ENCODE data around the gene SDHB. TPM values are rescaled to one million over a fixed set of nuclear protein-coding genes. Genes with fewer than 3 reads are reported as not detected.

The SDHB gene
- polyA plus RNA-seq, 1 experiment: 232 TPM

DNA sequence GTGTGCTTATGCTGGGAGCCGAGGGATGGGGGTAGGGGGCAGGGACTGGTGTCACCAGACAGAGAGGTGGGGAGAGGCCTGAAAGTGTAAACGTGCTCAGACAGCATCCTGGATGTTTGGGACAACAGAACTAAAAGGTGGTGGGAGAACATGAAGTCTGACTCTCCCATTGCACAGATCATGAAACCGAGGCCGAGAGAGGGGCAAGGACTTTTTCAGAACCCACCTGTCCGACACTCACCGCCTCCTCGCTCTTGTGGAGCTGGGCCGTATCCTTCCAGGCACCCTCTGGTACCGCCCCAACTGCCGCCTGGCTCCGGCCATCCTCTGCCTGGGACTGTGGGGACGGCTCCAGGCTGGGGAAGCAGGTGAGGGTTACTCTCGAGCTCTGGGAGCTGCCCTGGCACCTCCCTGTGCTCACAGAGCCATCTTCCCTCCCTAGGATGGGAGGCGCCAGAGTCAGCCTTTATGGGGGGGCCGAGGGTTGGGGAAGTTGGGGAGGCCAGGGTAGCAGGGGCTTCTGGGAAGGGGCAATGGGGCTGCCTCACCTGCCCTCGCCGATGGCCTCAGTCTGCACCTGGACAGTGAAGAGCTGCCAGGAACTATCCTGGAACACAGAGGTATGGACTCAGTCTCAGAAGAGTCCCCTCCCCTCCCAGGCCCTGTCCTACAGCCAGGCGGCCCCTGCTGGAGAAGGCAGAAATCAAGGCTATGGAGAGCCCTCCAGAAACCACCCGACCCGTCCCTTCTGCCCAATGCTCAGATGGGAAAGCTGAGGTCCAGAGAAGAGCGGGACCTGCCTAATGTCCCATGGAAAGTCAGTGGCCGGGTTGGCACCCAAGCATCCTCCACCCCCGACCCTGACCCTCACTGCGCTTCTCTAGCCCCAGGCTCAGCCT is 49.1 kb downstream of the SDHB start:
- Histone ChIP-seq H3K9me3 (ENCODE audit: control insufficient read depth, insufficient read depth, low read length) (no peaks in the 10 kb centered on the region), H3K27me3 (ENCODE audit: control insufficient read depth, insufficient read depth, low read length) (no peaks in the 10 kb centered on the region), H3K4me3 (ENCODE audit: low read depth, low read length) (no peak overlapping the region), H3K27ac (ENCODE audit: low read depth, low read length) (no peak overlapping the region)
- ChIA-PET CTCF (interaction anchor here (1.1 to 1.4 kb wide), 2 partner anchors 44 to 53 kb away, joined by 3 read pairs; no protein-coding TSS in a partner anchor), POLR2A (interaction anchor here (1.3 kb wide), 1 partner anchor 27 kb away, joined by 3 read pairs; no protein-coding TSS in a partner anchor)
- TF ChIP-seq, protein P1, sequence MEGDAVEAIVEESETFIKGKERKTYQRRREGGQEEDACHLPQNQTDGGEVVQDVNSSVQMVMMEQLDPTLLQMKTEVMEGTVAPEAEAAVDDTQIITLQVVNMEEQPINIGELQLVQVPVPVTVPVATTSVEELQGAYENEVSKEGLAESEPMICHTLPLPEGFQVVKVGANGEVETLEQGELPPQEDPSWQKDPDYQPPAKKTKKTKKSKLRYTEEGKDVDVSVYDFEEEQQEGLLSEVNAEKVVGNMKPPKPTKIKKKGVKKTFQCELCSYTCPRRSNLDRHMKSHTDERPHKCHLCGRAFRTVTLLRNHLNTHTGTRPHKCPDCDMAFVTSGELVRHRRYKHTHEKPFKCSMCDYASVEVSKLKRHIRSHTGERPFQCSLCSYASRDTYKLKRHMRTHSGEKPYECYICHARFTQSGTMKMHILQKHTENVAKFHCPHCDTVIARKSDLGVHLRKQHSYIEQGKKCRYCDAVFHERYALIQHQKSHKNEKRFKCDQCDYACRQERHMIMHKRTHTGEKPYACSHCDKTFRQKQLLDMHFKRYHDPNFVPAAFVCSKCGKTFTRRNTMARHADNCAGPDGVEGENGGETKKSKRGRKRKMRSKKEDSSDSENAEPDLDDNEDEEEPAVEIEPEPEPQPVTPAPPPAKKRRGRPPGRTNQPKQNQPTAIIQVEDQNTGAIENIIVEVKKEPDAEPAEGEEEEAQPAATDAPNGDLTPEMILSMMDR (IDR thresholded peaks at IDR 0.05; ENCODE audit: low read depth, low read length): peak; percentile 28; the same call in 1 of the 2 replicates
- no peak for DNase-seq (ENCODE audit: low read depth, low spot score)

DNA sequence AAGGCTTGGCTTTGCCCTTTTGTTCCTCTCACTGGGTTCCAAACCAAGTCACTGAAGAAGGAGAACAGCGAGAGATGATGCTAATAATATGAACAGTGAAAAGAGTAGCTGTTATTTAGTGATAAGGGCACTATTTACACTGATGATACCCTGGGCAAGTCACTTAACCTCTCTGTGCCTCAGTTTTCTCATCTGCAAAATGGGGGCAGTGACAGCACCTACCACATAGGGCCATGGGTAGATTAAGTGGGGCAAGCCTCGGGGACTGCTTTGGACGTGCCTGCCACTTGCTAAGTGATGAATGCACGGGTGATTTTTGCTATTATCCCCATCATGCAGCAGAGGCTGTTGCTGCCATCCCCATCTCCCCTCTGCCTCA is 51.3 kb downstream of the SDHB start:
- ChIA-PET POLR2A (no interaction called here), CTCF (interaction anchor here (0.7 kb wide), 1 partner anchor 88 kb away, joined by 3 read pairs; no protein-coding TSS in a partner anchor)
- TF ChIP-seq, protein P1 (IDR thresholded peaks at IDR 0.05; ENCODE audit: low read depth, low read length): no peak
- Histone ChIP-seq H3K4me3 (ENCODE audit: low read depth, low read length) (no peak overlapping the region), H3K9me3 (ENCODE audit: control insufficient read depth, insufficient read depth, low read length) (no peaks in the 10 kb centered on the region), H3K27me3 (ENCODE audit: control insufficient read depth, insufficient read depth, low read length) (no peaks in the 10 kb centered on the region), H3K27ac (ENCODE audit: low read depth, low read length) (no peak overlapping the region)
- DNase-seq (ENCODE audit: low read depth, low spot score): no peak

DNA sequence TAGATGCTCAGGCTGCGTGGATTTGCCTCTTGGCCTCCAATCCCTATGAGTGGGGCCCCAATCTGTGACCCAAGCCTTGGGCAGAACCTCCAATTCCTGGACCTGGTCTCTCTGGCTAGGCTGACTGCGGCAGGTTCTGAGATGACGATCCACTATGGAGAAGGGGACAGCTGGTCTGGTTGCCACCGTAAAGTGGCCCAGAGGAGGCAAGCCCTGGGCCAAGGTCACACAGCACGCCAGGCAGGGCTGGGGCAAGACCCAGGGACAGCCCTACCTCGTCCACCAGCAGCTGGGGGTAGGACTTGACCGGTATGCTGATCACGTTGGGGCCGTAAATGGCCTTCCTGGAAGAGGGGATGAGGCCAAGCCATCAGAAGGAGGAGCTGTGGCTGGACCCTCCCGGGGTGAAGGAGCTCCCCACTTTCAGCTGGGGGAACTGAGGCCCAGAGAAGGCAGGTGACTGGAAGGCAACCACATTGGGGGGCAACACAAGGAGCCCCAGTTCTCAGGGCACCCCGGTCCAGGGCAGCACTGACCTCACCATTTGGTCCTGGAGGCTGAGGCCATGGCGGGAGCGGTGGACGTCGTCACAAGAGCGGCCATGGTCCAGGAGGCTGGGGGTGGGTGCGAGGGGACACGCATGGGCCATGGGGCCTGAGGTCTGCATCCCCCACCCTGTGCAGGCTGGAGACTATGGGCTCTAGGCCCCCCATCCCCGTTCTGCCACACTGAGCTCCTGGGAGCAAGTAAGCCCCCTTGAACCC is 51.9 kb downstream of the SDHB start:
- ChIA-PET POLR2A (interaction anchor here (0.6 kb wide), 1 partner anchor 49 kb away, joined by 5 read pairs; no protein-coding TSS in a partner anchor), CTCF (interaction anchor here (0.7 kb wide), 1 partner anchor 87 kb away, joined by 3 read pairs; no protein-coding TSS in a partner anchor)
- no peaks in the 10 kb centered on the region for H3K9me3 ChIP-seq (ENCODE audit: control insufficient read depth, insufficient read depth, low read length)
- TF ChIP-seq, protein P1 (IDR thresholded peaks at IDR 0.05; ENCODE audit: low read depth, low read length): no peak
- no peak overlapping the region for H3K27ac ChIP-seq (ENCODE audit: low read depth, low read length)
- no peaks in the 10 kb centered on the region for H3K27me3 ChIP-seq (ENCODE audit: control insufficient read depth, insufficient read depth, low read length)
- DNase-seq (ENCODE audit: low read depth, low spot score): no peak
- no peak overlapping the region for H3K4me3 ChIP-seq (ENCODE audit: low read depth, low read length)

DNA sequence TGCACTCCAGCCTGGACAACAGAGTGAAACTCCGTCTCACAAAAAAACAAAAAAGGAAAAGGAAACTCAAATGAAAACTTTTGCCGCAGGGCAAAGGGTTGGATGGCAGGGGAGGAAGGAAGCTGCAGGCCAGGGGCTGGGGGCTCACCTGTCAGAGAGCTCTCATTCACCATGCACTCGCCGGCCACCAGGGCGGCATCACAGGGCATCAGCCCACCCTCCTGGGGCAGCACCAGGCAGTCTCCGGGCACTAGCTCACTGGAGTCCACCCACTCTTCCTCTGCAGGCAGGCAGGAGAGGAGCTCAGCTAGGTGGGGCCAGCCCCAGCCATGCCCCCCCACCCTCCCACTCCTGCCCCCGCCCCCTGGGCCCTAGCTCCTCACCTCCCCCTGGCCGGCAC is 54.0 kb downstream of the SDHB start:
- Histone ChIP-seq H3K27me3 (ENCODE audit: control insufficient read depth, insufficient read depth, low read length) (no peaks in the 10 kb centered on the region), H3K4me3 (ENCODE audit: low read depth, low read length) (no peak overlapping the region), H3K27ac (ENCODE audit: low read depth, low read length) (no peak overlapping the region), H3K9me3 (ENCODE audit: control insufficient read depth, insufficient read depth, low read length) (no peaks in the 10 kb centered on the region)
- TF ChIP-seq, protein P1 (IDR thresholded peaks at IDR 0.05; ENCODE audit: low read depth, low read length): no peak
- DNase-seq (ENCODE audit: low read depth, low spot score): no peak
- POLR2A ChIA-PET: interaction anchor here (0.6 kb wide), 1 partner anchor 30 kb away, joined by 3 read pairs; no protein-coding TSS in a partner anchor
- CTCF ChIA-PET: interaction anchor here (0.6 to 2.1 kb wide), 2 partner anchors 40 to 753 kb away, joined by 4 to 6 read pairs; no protein-coding TSS in a partner anchor

Data from AG04450 (cell line).